ACHN (cell line): ENCODE data around the gene TMEM62.
"Not testable (repeated sequence)": the region's sequence is repeated elsewhere in the genome, so short reads cannot be mapped to it uniquely, and the experiment has no call there.

Source experiments
- DNase-seq: peaks from one replicate; pipeline ENCODE4 v3.0.0-alpha.2; 2015
- in situ Hi-C: cut with HindIII; loops from 2 replicates; pipeline ENCODE4 v1.10.0; 2017; ENCODE audit warnings: low sequenced_read_pairs, low pct_ligation_motif_present, low pct_unique_long_range_greater_than_20kb

The TMEM62 gene

DNA sequence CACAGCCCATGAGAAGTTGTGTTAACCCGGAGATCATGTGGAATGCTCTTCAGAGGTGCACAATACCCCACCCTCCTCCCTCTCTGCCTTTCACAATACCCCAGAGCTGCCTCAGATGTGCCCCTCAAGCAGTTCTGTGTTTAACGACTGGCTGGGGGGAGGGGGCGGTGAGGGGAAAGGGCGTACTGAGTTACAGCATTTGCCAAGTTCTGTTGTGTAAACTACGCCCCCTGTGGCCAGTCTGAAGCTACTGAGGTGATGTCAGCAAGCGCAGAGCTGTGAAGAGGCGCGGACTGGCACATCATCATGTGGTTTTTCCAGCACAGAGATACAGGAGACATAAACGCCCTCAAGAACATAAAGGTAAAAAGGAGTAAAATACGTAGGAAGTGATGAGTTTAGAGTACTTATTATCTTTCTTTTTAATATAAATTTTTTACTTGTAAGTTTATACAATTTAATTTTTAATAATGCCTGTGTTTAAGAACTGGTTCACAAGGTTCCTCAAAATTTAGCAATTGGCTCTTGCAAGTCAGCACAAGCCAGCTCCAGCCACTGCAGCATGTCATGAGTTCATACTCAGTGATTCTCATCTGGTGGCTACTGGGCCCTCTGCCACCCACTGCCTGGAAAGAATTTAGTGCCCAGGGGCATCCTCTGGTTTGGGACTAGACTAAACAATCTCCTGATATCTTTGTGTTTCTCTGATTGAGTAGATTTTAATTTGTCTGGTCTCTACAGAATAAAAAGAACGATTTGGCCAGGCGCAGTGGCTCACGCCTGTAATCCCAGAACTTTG is 85.7 kb downstream of the TMEM62 start:
- in situ Hi-C loops = no loop called here
- DNase-seq = peak; percentile 4

DNA sequence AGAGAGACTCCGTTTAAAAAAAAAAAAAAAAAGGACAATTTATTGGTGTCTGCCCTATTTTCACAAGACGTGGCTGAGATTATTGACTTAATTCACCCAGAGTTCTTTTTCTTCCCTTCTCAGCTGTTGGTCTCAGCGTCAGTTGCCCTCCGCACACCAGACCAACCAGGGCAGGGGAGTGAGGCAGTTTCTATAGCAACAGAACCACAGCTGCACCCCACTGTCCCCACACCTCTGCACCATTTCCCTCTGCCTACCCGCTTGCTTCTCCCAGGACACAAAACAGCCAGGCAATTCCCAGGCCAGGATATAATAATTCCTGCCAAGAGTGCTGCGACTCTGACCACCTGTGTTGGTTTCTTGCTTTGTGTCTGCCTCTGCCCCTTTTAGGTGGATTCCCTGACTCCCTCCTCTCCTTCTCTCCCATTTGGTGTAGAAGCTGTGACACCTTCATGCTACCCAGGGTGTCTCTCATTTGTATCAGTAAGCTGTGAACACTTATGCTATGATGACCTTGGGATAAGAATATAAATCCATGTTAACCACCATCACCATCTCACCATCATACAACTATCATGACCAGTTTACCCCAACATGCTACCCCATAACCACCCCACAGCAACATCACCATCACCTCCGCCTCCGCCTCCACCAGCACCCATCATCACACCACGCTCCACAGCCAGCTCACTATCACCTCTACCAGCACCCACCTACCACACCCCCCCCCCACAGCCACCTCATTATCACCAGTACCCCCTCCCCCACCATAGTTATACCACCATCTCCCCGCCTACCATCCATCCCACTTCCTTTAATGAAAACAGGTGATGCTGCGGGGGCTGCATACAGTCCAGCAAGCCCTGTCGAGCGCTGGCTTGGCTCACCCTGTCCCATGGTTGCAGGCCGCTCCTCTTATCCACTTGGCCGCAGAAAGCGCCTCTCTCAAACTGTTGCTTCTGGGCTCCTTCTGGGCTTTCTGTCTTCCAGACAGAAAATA is 86.8 kb downstream of the TMEM62 start:
- DNase-seq = no peak
- in situ Hi-C loops = no loop called here

DNA sequence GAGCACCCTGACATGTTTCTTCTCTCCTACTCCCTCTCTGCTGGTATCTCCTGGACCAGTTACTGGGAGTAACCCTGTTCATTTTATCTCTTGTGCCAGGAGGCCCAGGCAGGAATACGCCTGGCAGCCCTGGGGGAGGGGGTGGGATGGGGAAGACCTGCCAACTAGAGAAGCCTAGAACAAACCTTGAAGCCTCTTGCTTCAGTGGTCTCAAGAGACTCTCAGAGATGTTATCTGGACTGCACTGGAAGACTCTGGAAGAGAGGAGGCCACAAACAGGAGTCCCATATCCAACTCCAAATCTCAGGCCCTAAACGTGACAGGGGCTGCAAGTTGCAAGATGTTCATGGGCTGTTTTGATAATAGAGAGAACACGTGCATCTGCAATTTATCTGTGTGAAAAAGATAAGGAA is 87.6 kb downstream of the TMEM62 start, which contains the start of gene EPB42:
TSS of gene EPB42 (minus strand) at position 28 of the 413 bp plus-strand sequence. CDS start 193 bp downstream, outside the sequence.
- in situ Hi-C loops = no loop called here
- DNase-seq = no peak

DNA sequence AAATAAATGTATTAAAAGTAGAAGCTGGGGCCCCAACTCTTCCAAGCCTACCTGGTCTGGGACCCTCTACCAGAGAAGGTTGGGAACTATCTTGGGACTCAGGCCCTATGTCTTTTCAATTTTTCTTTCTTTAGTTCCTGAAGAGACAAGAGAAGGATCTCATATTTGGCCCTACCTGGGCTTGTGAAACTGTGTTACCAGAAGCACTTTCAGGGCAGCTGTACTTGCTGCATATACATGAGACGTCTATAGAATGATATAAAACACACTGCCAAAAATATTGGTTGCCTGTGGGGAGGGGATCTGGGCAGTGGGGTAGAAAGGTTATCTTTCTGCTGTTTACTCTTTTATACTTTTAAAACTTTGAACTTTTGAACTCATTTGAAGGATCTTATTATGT is 88.0 kb downstream of the TMEM62 start:
- in situ Hi-C loops = no loop called here

GRCh38 chr15:43225201-43225949 is 92.0 kb downstream of the TMEM62 start:
- peak; percentile 70 for DNase-seq
- in situ Hi-C loops = no loop called here

More for the DNA sequence above, 88.0 kb downstream of the TMEM62 start:
- no peak for DNase-seq

GRCh38 chr15:43225950-43226255 is 92.5 kb downstream of the TMEM62 start:
- in situ Hi-C loops, DNase-seq: not testable (repeated sequence)

GRCh38 chr15:43226436-43227305 is 93.3 kb downstream of the TMEM62 start:
- in situ Hi-C loops = no loop called here
- DNase-seq = no peak

DNA sequence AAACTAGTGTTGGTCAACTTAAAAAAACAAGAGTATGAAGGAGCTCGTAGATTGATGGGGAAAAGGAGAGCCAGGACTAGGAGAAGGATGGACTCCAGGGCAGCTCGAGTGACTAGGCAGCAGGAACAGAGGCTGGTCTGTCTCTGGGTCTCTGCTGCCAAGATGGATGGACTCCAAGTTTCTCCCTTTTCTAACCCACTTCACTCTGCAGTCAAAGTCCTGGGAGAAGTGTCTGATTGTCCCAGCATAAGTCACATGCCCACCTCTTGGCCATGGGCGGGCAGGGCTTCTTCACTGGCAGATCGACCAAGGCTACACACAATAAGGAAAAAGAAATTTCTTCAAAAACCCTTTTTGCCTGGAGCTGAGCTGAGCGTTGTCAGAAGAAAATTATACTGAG is 96.6 kb downstream of the TMEM62 start:
- no peak for DNase-seq
- in situ Hi-C loops = no loop called here

GRCh38 chr15:43230640-43231115 is 97.3 kb downstream of the TMEM62 start:
- in situ Hi-C loops = no loop called here
- DNase-seq = no peak

GRCh38 chr15:43232289-43232874 is 99.0 kb downstream of the TMEM62 start:
- in situ Hi-C loops = no loop called here
- DNase-seq = no peak
